Iris pigment epithelial cell (primary cell): ENCODE measurements around the gene NUDT13.
A peak's percentile ranks its signal among the peaks of the same experiment; 100 is the strongest.

Experiments
- DNase-seq: peaks from one replicate; pipeline ENCODE4 v3.0.0-alpha.2; 2011; ENCODE audit warnings: low read depth

The NUDT13 gene

DNA sequence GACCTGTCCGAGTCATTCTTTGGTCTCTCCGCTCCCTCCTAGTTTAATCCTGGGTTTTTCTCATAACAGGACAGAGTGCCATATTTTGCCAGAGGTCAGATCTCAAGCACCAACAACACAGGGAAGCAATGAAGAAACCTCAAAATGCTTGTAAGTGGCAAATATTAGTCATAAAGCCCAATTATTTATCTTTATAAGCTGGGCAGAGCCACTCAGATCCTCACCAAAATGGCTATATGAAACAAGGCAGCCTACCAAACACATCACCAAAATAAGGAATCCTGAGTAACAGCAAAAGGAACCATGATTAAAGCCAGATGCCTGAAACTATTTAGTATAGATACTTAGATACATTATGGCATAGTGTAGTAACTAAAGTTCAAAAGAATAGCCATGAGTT lies 52.8 kb downstream of the NUDT13 start:
- peak; percentile 19 for DNase-seq

DNA sequence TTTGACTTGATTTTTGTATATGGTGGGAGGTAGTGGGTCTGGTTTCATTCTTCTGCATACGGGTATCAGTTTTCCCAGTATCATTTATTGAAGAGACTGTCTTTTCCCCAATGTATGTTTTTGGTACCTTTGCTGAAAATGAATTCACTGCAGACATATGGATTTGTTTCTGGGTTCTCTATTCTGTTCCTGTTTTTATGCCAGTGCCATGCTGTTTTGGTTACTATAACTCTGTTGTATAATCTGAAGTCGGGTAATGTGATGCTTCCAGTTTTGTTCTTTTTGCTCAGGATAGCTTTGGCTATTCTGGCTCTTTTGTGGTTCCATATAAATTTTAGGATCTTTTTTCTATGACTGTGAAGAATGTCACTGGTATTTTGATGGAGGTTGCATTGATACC lies 56.7 kb downstream of the NUDT13 start:
- no peak for DNase-seq

DNA sequence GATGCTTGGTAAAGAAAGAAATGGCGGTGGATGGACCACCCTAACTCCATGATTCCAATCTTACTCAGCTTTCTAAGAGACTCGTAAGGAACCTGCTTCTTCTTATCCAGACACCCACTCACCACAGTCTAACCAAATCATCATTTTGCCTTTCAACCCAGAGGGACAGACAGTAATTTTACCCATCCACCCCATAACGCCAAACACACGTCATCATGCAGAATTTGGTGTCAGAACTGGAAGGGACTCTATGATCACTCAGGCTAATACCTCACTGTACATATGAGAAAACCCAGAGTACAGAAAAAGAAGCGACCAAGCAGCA lies 57.2 kb downstream of the NUDT13 start:
- DNase-seq, result peak; percentile 28

DNA sequence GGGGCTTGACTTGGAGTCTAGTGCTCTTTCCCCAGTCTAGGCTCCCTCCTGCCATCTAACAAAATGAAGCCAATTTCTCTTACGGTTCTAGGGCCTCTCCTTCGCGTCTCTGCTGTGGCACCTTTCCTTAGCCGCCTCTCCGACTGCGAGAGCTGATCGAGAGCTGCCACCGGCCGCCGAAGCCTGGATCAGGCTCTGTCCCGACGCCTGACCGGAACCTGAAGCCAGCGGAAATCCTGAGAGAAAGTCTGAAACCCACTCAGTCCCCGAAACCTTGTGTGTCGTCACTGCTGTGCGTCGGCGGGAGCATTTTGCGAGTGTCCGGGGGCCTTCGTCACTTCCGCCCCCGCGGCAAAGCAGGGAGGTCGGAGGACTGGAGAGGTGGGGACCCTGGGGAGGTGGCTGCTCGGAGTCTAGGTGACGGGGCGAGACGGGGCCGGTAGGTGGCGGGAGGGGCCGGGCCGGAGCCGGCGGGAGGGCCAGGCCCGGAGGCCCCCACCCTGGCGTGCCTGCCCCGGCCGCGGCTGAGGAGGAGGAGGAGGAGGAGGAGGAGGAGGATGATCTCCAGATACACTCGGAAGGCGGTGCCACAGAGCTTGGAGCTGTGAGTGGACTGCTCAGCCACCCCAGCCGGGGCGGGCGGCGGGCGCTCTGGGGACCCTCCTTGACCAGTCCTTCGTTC lies 57.7 kb downstream of the NUDT13 start, which contains the start of the genes ECD and FAM149B1:
Gene ECD, minus strand, starts transcription at position 226 of the 682 bp plus-strand sequence. CDS start 4,071 bp downstream, outside the sequence.
Gene FAM149B1, plus strand, starts transcription at position 337 of the 682 bp plus-strand sequence. Its CDS starts 221 bp downstream, at position 558.
- peak; percentile 95 for DNase-seq

DNA sequence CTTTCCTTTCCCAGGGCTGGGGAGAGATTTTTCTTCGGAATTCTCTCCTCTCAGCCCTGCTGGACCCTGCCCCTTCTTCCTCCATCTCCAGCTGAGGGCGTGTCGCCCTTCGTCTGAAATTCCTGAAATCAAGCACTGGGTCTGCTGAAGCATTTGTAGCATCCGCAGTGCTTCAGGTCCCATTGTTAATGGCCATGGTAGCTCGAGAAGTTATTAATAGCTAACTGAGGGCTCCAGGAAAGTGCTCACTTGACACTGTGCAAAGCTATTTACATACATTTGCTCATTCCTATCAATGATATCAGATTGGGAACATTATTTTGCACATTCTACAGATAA lies 58.2 kb downstream of the NUDT13 start:
- no peak for DNase-seq

DNA sequence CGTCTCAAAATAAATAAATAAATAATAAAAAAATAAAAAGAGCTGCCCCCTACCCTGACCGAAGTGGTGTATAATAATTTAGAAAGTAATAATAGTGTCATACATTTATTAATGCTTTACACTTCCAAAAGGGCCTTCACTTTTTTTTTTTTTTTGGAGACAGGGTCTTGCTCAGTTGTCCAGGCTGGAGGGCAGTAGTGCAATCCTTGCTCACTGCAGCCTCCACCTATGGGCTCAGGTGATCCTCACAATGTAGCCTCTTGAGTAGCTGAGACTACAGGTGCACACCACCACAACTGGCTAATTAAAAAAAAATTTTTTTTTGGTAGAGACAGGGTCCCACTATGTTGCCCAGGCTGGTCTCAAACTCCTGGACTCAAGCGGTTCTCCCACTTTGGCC lies 59.1 kb downstream of the NUDT13 start:
- no peak for DNase-seq

DNA sequence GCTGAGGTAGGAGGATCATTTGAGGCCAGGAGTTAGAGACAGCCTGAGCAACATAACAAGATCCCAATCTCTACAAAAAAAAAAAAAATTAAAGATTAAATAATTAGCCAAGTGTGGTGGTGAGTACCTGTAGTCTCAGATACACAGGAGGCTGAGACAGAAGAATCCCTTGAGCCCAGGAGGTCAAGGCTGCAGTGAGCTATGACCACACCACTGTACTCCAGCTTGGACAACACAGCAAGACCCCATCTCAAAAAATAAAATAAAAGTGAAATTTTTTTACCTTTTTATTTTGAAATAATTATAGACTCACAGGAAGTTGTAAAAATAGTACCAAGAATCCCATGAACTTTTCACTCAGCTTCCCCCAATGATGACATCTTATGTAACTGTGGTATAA lies 62.6 kb downstream of the NUDT13 start:
- no peak for DNase-seq

DNA sequence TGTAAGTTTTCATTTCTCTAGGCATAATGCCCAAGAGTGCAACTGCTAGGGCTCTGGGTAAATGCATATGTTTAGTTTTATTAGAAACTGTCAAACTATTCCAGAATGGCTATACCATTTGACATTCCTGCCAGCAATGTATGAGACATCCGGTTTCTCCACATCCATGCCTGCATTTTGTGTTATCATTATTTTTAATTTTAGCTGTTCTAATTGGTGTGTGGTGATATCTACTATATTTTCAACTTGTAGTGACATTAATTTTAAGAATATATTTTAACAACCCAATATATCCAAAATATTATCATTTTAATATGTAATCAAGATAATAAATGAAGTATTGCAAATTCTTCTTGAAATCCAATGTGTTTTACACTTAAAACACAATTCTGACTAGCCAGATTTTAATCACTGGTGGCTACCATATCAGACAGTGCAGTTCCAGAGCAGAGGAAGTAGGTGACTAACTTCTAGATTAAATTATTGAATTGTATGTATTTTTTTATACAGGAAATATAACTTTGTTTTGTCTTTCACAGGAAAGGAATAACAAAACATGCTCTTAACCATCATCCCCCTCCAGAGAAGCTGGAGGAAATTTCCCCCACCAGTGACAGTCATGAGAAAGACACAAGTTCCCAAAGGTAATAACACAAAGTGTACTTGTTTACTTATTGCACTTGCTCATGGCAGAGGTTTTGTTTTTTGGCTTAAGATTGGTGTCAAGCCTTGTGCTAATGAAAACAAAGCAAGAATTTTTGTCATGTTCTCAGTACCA lies 64.1 kb downstream of the NUDT13 start:
- no peak for DNase-seq
